OCI-LY3 (cell line): ENCODE measurements around the gene ZNF234.

Source experiments
- H2AFZ ChIP-seq: fragments of 200-600, 300-600 bp; shearing (Covaris generic); 2 replicates; pipeline ENCODE4 v1.6.0; 2014; ENCODE audit warnings: antibody characterized with exemption, low read depth, low read length
- H3K27ac ChIP-seq: fragments of 200-600, 300-600 bp; sonication (generic); 2 replicates; pipeline ENCODE4 v1.5.1; 2014; ENCODE audit warnings: mild to moderate bottlenecking, low read length, moderate library complexity, mixed read lengths
- H3K27me3 ChIP-seq: fragments of 200-600, 300-600 bp; sonication (generic); 2 replicates; pipeline ENCODE4 v1.6.1; 2014; ENCODE audit warnings: low read depth, low read length, mixed read lengths
- H3K36me3 ChIP-seq: fragments of 200-600, 300-600 bp; sonication (generic); replicated peaks from 2 replicates; pipeline ENCODE3; 2014; ENCODE audit warnings: low read depth, low read length, mixed read lengths
- H3K4me1 ChIP-seq: fragments of 300-600, 200-600 bp; sonication (generic); 2 replicates; pipeline ENCODE4 v1.6.1; 2014; ENCODE audit warnings: low read length, mixed read lengths
- H3K4me2 ChIP-seq: fragments of 200-600, 300-600 bp; sonication (generic); 2 replicates; pipeline ENCODE4 v1.6.1; 2014; ENCODE audit warnings: low read length, mixed read lengths
- H3K4me3 ChIP-seq: fragments of 300-600, 200-600 bp; sonication (generic); 2 replicates; pipeline ENCODE4 v1.5.1; 2014; ENCODE audit warnings: antibody characterized with exemption, mild to moderate bottlenecking, low read length, moderate library complexity
- H3K79me2 ChIP-seq: fragments of 300-600, 200-600 bp; shearing (Covaris generic); 2 replicates; pipeline ENCODE4 v1.6.1; 2014; ENCODE audit warnings: mild to moderate bottlenecking, low read length, mixed read lengths
- H3K9ac ChIP-seq: fragments of 300-600, 200-600 bp; shearing (Covaris generic); 2 replicates; pipeline ENCODE4 v1.6.0; 2014; ENCODE audit warnings: mild to moderate bottlenecking, low read length, moderate library complexity
- H3K9me3 ChIP-seq: fragments of 200-600, 300-600 bp; shearing (Covaris generic); 2 replicates; pipeline ENCODE4 v1.6.1; 2014; ENCODE audit warnings: low read length, mixed read lengths; ENCODE audit not compliant: insufficient read depth
- H4K20me1 ChIP-seq: fragments of 200-600, 300-600 bp; sonication (generic); 2 replicates; pipeline ENCODE4 v1.6.1; 2016; ENCODE audit warnings: low read length, mixed read lengths; ENCODE audit not compliant: insufficient read depth
- EZH2phosphoT487 ChIP-seq: fragments of 200-600 bp; shearing (Covaris generic); IDR thresholded peaks from 2 replicates; pipeline ENCODE4 v1.6.1; 2018; ENCODE audit warnings: antibody characterized with exemption, mixed run types, low read depth
- TF ChIP-seq, protein P1 (sequence below): fragments of 200-600, 300-600 bp; sonication (generic); IDR thresholded peaks from 2 replicates; pipeline ENCODE4 v1.5.1; 2014; ENCODE audit warnings: antibody characterized with exemption, low read length, low read depth

ZNF234 gene

DNA sequence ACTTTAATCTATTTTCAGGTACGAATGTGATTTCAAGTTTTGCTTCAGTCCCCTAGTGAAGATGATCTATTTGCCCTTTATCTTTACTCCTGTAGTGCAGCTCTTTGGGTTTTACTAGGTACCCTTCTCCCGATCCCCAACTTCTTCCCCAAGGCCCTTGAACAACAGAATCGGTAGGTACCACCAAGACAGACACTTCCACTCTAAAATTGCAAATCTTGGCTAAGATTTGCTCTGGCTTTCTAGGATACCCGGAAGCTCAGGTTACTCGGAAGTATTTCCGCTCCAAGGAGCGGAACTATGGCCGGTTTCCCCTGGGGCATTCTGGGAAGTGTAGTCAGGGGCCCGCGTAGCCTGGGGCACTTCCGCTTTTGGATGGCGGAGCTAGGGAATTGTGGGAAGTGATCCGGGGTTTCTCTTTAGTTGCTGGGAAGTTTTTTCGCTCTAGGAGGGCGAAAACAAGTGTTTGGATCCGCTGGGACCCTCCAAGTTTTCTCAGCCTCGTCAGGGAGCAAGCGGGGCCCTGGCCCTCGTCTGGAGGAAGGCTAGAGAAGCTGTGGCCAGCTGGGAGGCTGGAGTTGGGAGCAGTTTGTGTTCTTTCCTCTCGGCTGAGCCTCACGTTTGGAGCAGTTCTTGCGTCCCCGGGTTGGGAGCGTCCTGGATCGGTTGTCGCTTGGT is 65.9 kb downstream of the ZNF234 start:
- peak overlapping the region; percentile 99 for H2AFZ ChIP-seq
- H3K4me1 ChIP-seq = no peaks in the 10 kb centered on the region
- no peaks in the 10 kb centered on the region for H3K79me2 ChIP-seq
- H3K9ac ChIP-seq = peak overlapping the region; percentile 66
- no peaks in the 10 kb centered on the region for H4K20me1 ChIP-seq
- H3K27me3 ChIP-seq = no peaks in the 10 kb centered on the region
- peak overlapping the region; percentile 76 for H3K4me3 ChIP-seq
- H3K27ac ChIP-seq = peak overlapping the region; percentile 17; the same call in 1 of the 2 replicates
- TF ChIP-seq EZH2phosphoT487 = no peak
- TF ChIP-seq, protein P1, sequence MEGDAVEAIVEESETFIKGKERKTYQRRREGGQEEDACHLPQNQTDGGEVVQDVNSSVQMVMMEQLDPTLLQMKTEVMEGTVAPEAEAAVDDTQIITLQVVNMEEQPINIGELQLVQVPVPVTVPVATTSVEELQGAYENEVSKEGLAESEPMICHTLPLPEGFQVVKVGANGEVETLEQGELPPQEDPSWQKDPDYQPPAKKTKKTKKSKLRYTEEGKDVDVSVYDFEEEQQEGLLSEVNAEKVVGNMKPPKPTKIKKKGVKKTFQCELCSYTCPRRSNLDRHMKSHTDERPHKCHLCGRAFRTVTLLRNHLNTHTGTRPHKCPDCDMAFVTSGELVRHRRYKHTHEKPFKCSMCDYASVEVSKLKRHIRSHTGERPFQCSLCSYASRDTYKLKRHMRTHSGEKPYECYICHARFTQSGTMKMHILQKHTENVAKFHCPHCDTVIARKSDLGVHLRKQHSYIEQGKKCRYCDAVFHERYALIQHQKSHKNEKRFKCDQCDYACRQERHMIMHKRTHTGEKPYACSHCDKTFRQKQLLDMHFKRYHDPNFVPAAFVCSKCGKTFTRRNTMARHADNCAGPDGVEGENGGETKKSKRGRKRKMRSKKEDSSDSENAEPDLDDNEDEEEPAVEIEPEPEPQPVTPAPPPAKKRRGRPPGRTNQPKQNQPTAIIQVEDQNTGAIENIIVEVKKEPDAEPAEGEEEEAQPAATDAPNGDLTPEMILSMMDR = no peak
- peaks cover 13% of the 10 kb centered on the region; the same call in 1 of the 2 replicates for H3K9me3 ChIP-seq
- H3K36me3 ChIP-seq = no peaks in the 10 kb centered on the region
- peak overlapping the region; percentile 76 for H3K4me2 ChIP-seq
